Glutamatergic neuron (in vitro differentiated cells): ENCODE data around the gene RASGRP3. TPM values are rescaled to one million over a fixed set of nuclear protein-coding genes. Genes with fewer than 3 reads are reported as not detected.
A peak's percentile ranks its signal among the peaks of the same experiment; 100 is the strongest.
"Not testable (repeated sequence)": the region's sequence is repeated elsewhere in the genome, so short reads cannot be mapped to it uniquely, and the experiment has no call there.

Experiments
- DNase-seq: peaks from one replicate; pipeline ENCODE4 v3.0.0; 2022
- H3K27ac Mint-ChIP-seq: one replicate; pipeline ENCODE4 v1.8.0; 2020; ENCODE audit warnings: mild to moderate bottlenecking, mixed read lengths, inconsistent platforms; ENCODE audit not compliant: unreplicated experiment
- H3K27me3 Mint-ChIP-seq: one replicate; pipeline ENCODE4 v1.8.0; 2020; ENCODE audit warnings: mild to moderate bottlenecking, moderate library complexity, mixed read lengths, inconsistent platforms; ENCODE audit not compliant: unreplicated experiment
- H3K36me3 Mint-ChIP-seq: one replicate; pipeline ENCODE4 v1.8.0; 2020; ENCODE audit warnings: mild to moderate bottlenecking, mixed read lengths, inconsistent platforms; ENCODE audit not compliant: unreplicated experiment
- H3K4me1 Mint-ChIP-seq: one replicate; pipeline ENCODE4 v1.8.0; 2020; ENCODE audit warnings: mild to moderate bottlenecking, low read depth, mixed read lengths, inconsistent platforms; ENCODE audit not compliant: unreplicated experiment
- H3K4me3 Mint-ChIP-seq: one replicate; pipeline ENCODE4 v1.8.0; 2020; ENCODE audit warnings: mild to moderate bottlenecking, mixed read lengths, inconsistent platforms; ENCODE audit not compliant: unreplicated experiment
- H3K9me3 Mint-ChIP-seq: one replicate; pipeline ENCODE4 v1.8.0; 2020; ENCODE audit warnings: mild to moderate bottlenecking, moderate library complexity, mixed read lengths, inconsistent platforms; ENCODE audit not compliant: unreplicated experiment
- total RNA-seq: library from RNA; stranded (reverse); fragmentation: NEBNext Ultra II Directional; extraction: Animal tissue kit (Norgen Biotek cat#: 25700); gene quantifications from one replicate; pipeline ENCODE4 v1.2.1, GENCODE V29; 2021; ENCODE audit not compliant: unreplicated experiment
- TF ChIP-seq, protein P1 (sequence below): fragments of 200-600 bp; sonication (generic); IDR thresholded peaks from one replicate; pipeline ENCODE4 v1.5.0; 2021; ENCODE audit not compliant: partially characterized antibody, unreplicated experiment

The RASGRP3 gene
- total RNA-seq, 1 donor from 2014 or later: not detected

GRCh38 chr2:33437815-33438214 is 38.6 kb upstream of the RASGRP3 start:
- no peaks in the 10 kb centered on the region for H3K9me3 Mint-ChIP-seq
- DNase-seq: no peak
- TF ChIP-seq, protein P1, sequence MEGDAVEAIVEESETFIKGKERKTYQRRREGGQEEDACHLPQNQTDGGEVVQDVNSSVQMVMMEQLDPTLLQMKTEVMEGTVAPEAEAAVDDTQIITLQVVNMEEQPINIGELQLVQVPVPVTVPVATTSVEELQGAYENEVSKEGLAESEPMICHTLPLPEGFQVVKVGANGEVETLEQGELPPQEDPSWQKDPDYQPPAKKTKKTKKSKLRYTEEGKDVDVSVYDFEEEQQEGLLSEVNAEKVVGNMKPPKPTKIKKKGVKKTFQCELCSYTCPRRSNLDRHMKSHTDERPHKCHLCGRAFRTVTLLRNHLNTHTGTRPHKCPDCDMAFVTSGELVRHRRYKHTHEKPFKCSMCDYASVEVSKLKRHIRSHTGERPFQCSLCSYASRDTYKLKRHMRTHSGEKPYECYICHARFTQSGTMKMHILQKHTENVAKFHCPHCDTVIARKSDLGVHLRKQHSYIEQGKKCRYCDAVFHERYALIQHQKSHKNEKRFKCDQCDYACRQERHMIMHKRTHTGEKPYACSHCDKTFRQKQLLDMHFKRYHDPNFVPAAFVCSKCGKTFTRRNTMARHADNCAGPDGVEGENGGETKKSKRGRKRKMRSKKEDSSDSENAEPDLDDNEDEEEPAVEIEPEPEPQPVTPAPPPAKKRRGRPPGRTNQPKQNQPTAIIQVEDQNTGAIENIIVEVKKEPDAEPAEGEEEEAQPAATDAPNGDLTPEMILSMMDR: no peak
- no peaks in the 10 kb centered on the region for H3K27me3 Mint-ChIP-seq
- H3K4me1 Mint-ChIP-seq: no peaks in the 10 kb centered on the region
- H3K36me3 Mint-ChIP-seq: no peaks in the 10 kb centered on the region
- no peak overlapping the region for H3K27ac Mint-ChIP-seq
- no peak overlapping the region for H3K4me3 Mint-ChIP-seq

- Mint-ChIP-seq H3K27ac (no peak overlapping the region), H3K4me3 (no peak overlapping the region), H3K4me1 (no peaks in the 10 kb centered on the region), H3K27me3 (no peaks in the 10 kb centered on the region), H3K9me3 (no peaks in the 10 kb centered on the region), H3K36me3 (no peaks in the 10 kb centered on the region)
- DNase-seq: peak; percentile 42
- TF ChIP-seq, protein P1: no peak
These were observed 35.1 kb upstream of the RASGRP3 start for GRCh38 chr2:33441235-33441810.

- H3K4me3 Mint-ChIP-seq, H3K27ac Mint-ChIP-seq, DNase-seq, H3K36me3 Mint-ChIP-seq, H3K4me1 Mint-ChIP-seq, H3K27me3 Mint-ChIP-seq, H3K9me3 Mint-ChIP-seq: not testable (repeated sequence)
These were observed 34.4 kb upstream of the RASGRP3 start for GRCh38 chr2:33442052-33442451.

DNA sequence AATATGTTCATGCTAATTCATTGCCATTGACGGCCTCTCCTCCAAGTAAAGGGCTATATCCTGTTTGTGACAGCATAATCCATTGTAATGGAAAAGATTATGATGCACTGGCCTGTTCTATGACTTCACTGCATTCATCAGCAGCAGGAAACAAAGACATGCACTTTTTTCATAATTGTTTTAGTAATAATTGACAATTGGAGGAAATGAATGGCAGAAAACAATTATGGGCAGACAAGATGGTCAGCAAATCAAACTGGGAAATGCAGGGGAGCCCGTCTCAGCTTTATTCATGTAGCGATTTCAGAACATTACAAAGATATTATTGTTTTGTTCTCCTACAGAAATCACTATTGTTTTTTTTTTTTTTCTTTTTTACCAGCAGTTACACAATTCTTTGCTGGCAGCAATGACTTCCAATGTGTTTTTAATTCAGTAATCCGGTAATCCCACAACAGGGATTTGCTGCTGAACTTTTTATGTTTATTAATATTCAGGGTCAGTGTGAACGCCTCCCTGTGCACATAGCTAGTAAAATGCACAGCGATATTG is 33.8 kb upstream of the RASGRP3 start:
- no peaks in the 10 kb centered on the region for H3K27me3 Mint-ChIP-seq
- H3K4me1 Mint-ChIP-seq: no peaks in the 10 kb centered on the region
- DNase-seq: no peak
- H3K36me3 Mint-ChIP-seq: peaks cover 1% of the 10 kb centered on the region
- TF ChIP-seq, protein P1: no peak
- no peaks in the 10 kb centered on the region for H3K9me3 Mint-ChIP-seq
- H3K4me3 Mint-ChIP-seq: no peak overlapping the region
- no peak overlapping the region for H3K27ac Mint-ChIP-seq

- DNase-seq: no peak
- TF ChIP-seq, protein P1: no peak
- Mint-ChIP-seq H3K4me3 (no peak overlapping the region), H3K36me3 (peaks cover 4% of the 10 kb centered on the region), H3K27ac (no peak overlapping the region), H3K4me1 (no peaks in the 10 kb centered on the region), H3K27me3 (no peaks in the 10 kb centered on the region), H3K9me3 (no peaks in the 10 kb centered on the region)
These were observed 33.1 kb upstream of the RASGRP3 start for GRCh38 chr2:33443274-33443829.
